Panc1 (cell line): ENCODE measurements around the gene HOXD9. TPM values are rescaled to one million over a fixed set of nuclear protein-coding genes. Genes with fewer than 3 reads are reported as not detected.
A peak's percentile ranks its signal among the peaks of the same experiment; 100 is the strongest.

ENCODE experiments used
- microRNA-seq: library from miRNA; unstranded; fragments of <30 nt; microRNA quantifications from one replicate; pipeline ENCODE4 v1.1.0, GENCODE V29; 2020; ENCODE audit not compliant: unreplicated experiment
- total RNA-seq: library from RNA; stranded (reverse); gene quantifications from one replicate; pipeline ENCODE4 v1.2.1, GENCODE V29; 2021; ENCODE audit not compliant: unreplicated experiment

HOXD9 gene
- total RNA-seq, 1 experiment from 2014 or later = 0.15 TPM

Small RNAs within 50 kb of the gene (microRNA-seq; reads per million reads assigned to microRNA genes)
- gene MIR10B = 4,011 reads per million, percentile 90 among the genes with 10 or more reads in this experiment

Other genes starting within 250 kb of the HOXD9 start
- 27.3 TPM for gene LNPK, start 120.5 kb upstream of the HOXD9 start, total RNA-seq
- not detected for gene EVX2, start 38.8 kb upstream of the HOXD9 start, total RNA-seq
- gene HOXD13, start 30.0 kb upstream of the HOXD9 start, total RNA-seq = not detected
- gene HOXD12, start 22.9 kb upstream of the HOXD9 start, total RNA-seq = 0.13 TPM
- gene HOXD11, start 15.4 kb upstream of the HOXD9 start, total RNA-seq = 0.49 TPM
- not detected for gene HOXD10, start 5.9 kb upstream of the HOXD9 start, total RNA-seq
- gene HOXD8, start 7.0 kb downstream of the HOXD9 start, total RNA-seq = not detected
- 1.4 TPM for gene HOXD4, start 28.8 kb downstream of the HOXD9 start, total RNA-seq
- 1.8 TPM for gene HOXD3, start 34.6 kb downstream of the HOXD9 start, total RNA-seq
- 0.18 TPM for gene HOXD1, start 65.9 kb downstream of the HOXD9 start, total RNA-seq
- gene MTX2, start 146.7 kb downstream of the HOXD9 start, total RNA-seq = 28.7 TPM